CD4-positive, alpha-beta T cell treated with Interleukin-4 for 1 hour (primary cell): ENCODE data around the gene GLRX5.
"Not testable (repeated sequence)": the region's sequence is repeated elsewhere in the genome, so short reads cannot be mapped to it uniquely, and the experiment has no call there.

ENCODE experiments used
- DNase-seq, 2 donors: peaks; one replicate each; pipeline ENCODE4 v3.0.0-alpha.2; 2020 to 2022

Gene GLRX5

DNA sequence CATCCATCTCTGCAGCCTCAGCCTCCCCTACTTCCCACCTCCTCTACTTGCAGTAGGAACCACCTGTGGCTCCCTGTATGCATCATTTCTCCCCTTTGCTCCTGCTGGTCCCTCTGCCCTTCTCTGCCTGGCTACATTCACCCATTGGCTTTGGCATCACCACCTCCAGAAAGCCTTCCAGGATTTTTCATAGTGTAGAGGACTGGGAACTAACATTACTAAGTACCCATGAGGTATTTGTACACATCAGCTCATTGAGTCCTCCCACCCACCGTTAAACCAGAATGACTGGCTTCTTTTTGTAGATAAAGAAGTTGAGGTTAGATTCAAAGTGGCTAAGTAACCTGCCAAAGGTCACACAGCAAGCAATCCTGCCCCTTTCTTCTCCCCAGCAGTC, 35.5 kb upstream of the GLRX5 start:
- DNase-seq = no peak

DNA sequence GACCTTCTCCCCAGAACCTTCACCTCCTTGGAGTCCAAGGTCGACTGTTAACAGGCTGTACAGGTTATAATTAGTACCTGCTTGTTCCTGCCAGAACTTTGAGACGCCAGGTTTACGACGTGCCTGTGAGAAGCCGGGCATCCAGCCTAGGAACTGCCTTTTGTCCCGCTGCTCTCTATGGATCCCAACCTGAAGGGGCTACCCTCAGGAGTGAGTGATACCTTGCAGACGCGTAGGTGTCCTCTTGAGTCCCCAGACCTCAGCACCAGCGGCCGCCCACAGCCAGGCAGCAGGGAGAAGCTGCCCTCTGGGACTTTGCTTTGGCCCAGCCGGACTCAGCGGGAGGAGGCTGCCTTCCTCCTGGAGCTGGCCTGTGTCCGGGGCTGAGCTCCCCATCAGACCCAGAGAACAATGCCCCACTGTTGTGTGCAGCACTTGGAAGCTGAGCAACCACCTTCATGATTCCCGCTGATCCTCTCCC, 34.6 kb upstream of the GLRX5 start:
- DNase-seq = no peak

DNA sequence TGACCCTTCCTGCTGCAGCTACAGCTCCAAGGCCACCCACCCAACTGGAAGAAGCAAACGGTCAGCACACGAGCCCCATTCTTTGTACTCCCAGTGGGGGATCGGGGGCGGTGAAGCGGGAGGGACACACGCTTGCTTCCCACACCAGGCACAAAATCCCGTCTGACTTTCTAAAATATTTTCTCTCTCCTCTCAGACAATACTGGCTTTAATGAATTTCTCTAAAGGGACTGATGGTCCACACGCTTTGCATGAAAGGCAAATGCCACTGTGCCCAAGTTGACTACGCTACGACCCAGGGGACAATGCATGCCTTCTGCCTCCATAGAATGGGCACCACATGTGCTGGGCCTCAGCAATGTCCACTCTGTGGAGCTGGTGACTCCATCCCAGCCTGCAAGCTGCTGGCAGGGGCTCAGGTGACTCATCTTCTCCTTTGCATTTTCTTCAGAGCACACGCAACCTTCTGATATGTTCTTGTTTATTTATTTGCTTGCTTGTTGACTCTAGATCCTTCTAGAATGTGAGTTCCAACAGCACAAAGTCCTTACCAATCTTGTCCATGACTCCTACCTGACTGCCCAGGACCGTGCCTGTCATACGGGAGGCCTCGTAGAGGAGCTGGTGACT, 34.0 kb upstream of the GLRX5 start:
- no peak for DNase-seq

DNA sequence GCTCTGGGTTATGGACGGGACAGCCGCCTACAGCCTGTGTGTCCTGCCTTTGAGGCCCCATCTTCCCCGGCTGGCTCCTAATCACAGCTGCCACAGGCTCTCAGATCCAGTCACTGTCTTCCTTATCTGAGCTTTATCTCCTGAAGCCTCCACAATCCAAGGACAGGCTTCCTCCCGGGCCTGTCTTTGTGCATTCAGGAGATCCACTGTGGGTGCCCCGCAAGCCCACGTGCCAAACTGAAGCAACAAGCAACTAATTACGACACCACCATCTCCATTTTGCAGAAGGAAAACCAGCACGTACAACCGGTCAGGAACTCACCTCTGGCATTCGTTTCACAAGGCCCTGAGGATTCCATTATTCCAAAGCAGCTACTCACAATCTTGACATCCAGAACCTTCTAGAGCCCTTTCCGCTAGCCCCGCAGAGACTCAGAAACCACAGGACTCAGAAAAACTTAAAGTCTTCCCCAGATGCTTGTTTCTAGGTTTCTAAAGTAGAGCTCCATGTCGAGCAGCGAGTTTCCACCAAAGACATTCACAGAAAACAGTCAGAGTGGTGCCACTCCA, 32.4 kb upstream of the GLRX5 start:
- no peak for DNase-seq

DNA sequence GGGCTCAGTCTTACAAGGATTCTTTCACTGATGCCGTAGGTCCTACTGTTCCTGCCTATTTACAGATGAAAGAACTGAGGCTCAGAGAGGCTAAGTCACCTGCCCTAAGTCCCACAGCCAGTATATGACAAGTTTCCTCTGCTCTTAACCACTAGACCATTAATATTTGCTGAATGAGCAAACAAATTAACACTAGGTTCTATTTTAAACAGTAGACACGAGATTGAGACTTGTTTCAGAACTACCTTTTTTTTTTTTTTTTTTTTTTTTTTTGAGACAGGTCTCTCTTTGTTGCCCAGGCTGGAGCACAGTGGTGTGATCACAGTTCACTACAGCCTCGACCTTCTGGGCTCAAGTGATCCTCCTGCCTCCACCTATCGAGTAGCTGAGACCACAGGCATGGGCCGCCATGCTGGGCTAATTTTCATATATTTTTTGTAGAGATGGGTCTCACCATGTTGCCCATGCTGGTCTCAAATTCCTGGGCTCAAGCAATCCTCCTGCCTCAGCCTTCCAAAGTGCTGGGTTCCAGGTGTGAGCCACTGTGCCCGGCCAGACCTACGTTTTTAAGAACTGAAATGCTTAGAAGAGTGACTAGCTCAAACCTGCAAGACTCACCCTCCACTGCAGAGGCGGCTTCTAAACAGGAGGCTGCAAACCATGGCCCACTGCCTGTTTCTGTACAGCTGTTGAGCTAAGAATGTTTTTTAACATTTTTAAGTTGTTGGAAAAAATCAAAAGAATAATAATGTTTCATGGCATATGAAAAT, 31.3 kb upstream of the GLRX5 start:
- DNase-seq = no peak

DNA sequence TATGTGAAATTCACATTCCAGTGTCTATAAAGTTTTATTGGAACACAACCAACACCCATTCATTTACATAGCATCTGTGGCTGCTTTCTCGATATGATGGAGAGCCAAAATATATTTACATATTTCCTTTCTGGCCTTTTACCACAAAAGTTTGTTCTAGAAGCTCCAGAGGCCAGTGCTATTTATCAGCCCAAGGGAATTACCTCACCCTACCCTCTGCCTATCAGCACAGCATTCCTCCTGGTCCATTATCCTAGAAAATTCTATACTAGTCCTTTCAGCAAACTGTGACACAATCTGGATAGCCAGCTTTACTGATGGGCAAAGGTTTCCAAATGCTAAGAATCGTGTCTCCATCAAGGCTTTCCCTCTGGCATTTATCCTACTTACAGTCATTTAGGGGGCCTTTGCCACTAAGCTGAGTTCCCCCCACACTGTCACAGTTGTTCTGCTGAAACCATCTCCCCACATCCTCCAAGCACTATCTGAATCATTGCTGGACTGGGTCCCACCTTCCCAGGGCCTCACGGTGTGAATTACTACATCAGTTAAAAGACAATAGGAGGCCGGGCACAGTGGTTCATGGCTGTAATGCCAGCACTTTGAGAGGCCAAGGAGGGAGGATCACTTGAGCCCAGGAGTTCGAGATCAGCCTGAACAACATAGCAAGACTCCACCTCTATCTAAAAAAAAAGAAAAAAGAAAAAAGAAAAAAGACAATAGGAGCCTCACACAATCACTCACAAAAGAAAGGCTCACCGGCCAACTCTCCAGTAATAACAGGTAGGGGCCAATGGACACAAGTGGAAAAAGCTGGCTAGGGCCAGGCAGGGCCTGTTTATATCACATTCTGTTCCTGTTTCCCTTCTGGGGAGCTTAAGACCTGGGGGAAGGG, 30.5 kb upstream of the GLRX5 start:
- DNase-seq = no peak

DNA sequence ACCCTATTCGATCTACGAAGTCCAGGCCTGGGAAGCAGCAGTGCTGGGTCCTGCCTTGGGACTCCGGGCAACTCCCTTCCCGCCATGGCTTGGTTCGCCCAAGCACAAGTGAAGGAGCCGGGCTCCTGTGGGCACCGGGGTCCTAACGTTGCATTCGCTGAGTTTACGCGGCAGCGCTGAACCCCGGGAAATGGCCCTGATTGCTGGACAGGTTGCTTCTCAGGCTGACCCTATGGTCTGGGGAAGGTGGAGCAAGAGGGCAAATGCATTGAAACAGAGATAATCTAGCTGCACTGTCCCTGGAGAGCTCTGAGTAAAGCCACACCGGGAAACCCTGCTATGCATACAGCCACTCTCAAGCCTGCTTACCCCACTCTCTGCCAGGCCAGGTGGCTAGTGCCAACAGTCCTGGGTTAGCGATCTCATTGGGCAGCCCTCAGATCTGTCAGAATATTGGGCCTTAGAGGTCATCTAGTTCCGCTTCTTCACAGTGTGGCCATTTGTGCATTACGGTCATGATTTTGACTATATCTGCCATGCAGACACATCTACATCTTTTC, 29.7 kb upstream of the GLRX5 start:
- DNase-seq = no peak

DNA sequence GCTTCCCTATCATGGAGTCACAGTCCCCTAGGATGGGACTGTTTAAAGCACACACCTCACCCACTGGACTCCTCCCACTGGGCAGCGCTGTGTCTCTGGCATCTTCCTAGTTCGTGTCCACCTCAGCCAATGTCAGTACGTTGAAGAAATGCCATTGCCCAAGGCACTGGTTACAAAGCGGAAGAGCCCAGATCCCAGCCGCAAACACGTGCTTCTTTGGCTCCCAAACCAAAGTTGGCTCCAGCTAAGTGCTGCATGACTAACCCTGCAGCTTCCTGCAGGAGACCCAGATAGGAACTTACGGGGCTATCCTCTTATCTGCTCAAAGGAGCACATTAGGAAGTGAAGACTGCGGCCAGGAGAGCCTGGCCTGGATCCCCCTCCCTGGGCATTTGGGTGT, 27.7 kb upstream of the GLRX5 start:
- peak in 1 of 2 donors; percentile 48 for DNase-seq

DNA sequence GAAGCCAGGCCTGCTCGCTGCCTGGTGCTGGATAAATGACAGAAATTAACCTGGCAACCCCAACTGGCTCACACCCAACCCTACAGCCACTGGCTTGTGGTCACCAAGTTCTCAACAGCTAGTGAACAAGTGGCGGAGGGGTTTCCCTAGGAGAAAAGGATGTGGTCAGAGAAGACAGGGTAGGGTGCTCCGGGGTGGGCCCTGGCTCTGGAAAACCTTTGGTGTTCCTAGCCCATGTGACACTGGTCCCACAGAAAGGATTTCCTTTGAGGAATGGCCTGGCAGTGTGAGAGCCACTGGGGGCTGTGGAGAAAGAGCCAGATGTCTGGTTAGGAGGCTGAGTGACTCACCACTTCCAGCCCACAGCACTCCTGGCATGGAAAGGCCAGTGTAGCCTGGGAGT, 27.1 kb upstream of the GLRX5 start:
- DNase-seq = peak in 1 of 2 donors; percentile 44

DNA sequence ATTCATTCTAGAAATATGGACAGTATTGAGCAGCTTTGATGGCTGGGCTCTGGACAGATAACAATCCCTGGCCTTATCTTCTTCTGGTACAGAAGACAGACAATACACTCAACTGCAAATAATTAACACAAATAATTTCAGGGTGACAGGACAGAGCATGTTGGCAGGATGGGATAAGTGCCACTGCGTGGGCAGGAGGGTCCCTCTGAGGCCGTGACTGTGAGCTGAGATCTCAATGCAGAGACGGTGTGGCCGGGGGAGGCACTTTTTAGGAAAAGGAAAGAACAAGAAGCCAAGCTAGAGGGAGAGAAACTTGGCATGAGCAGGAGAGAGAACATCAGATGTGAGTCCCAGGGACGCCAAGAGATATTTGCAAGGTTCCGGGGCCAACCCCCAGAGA, 26.5 kb upstream of the GLRX5 start:
- no peak for DNase-seq

DNA sequence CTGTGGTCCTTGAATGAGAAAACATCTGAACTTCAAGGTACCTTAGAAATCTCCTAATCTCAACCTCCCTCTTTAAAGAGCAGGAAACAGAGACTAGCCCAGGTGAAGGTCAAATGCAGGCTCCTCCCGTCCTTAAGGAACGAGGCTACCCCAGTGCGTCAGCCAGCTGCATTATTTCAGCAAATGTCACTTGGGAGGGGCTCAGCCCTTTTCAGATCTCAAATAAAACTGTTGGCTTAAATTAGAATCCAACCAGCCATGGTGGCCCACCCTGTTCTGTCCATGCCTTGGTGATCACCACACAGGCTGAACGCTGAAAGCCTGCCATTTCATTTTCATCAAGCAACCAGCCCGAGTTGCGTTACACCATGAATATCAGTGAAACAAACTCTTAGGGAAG, 25.4 kb upstream of the GLRX5 start:
- DNase-seq = no peak

DNA sequence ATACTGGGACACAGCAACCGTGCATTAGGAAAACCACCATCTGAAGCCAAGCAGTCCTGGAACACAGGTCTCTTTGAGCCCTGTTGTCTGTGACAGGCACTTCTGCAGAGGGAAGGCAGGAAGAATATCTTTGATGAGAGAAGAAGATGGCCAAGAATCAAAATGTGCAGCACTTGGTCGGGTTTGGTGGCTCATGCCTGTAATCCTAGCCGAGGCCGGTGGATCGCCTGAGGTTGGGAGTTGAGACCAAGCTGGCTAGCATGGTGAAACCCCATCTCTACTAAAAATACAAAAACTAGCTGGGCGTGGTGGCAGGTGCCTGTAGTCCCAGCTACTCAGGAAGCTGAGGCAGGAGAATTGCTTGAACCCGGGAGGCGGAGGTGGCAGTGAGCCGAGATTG, 24.5 kb upstream of the GLRX5 start:
- DNase-seq = not testable (repeated sequence)

DNA sequence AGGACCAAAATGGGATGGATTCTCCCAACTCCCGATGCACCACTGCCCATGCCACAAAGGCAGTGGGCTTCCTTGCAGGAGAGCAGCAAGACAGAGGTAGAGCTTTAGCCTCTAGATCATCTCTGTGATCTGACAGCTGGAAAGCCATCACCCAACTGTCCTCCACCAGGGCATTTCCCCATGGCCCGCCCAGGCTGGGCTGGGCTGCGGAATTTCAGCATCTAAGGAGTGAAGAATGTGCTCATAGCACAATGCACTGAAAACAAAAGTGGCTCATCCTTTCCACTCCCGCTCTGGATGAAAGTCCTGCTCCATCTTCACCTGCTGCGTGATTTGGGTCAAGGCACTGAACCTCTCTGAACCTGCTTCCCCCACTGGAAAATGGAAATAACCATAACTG, 24.0 kb upstream of the GLRX5 start:
- no peak for DNase-seq

DNA sequence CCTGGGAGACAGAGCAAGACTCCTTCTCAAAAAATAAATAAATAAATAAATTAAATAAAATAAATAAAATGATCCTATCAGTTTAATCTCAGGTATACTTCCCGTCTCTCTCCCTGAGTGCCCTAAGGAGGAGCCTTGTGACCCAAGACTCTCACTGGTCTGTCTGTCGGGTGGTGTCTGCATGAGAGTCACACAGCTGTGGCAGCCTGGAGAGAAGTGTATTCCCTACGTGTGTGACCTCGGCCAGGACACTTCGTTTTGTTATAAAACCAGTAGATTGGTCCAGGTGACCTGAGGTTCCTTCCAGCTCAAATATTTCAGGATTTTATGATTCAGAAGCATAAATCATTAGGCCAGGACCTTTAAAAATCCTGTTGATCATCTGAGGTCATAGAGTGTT, 23.2 kb upstream of the GLRX5 start:
- DNase-seq = no peak

DNA sequence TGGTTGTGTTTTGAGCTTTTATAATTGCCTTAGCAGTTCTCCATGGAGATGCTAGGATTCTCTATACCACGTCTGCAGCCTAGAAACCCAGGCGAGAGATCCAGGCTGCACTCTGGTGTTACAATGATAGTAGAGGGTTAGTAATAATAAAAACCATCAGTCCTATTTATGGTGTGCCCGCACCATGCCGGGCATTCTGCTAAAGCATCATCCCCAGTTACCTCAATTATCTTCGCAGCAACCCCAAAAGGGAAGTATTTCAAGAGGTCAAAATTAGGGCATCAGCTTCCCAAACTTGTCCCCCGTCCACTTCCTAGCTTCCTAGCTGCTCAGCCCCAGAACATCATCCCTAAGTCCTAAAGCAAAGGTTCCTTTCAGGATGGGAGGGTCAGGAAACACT, 21.6 kb upstream of the GLRX5 start:
- DNase-seq = no peak

DNA sequence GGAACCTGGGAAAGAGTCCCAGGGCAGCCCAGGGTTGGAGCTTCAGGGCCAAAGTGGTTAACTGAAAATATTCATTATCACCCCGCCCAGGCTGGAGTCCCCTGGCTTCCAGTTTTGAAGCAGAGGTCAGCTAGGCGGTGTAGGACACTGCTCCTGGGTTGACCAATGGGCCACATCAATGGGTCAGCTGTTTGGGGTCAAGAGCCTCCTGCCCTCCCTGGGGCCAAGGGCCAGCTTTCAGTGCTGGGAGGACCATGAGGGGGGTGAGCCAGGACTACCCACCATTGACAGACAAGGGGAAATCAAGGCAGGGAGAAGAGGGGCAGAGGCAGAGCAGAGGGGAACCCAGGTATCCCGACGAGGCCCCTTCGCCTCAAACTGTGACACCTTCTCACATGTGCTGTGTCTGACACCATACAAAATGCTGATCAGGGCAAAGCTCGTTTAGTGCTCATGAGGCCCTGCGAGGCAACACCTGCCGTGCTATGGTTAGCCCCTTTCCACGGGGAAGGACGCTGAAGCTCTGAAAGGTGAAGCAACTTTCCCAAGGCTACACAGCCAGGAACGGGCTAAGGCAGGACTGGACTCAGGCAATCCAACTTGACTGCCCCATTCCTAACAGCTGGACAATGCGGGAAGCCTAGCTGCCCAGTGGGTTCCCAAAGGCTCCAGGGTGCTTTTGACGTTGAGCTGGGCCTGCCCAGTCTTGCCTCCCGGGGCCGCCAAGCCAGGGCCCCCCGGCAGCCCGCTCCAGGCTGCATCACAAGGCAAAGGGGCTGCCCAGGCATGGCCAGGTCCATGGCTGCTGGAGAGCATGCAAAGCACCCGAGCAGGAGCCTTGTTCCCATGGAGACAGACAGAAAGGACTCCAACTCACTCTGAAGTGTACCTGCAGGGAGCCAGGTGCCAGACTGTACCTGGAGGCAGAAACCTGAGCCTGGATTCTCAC, 20.4 kb upstream of the GLRX5 start:
- DNase-seq = no peak

DNA sequence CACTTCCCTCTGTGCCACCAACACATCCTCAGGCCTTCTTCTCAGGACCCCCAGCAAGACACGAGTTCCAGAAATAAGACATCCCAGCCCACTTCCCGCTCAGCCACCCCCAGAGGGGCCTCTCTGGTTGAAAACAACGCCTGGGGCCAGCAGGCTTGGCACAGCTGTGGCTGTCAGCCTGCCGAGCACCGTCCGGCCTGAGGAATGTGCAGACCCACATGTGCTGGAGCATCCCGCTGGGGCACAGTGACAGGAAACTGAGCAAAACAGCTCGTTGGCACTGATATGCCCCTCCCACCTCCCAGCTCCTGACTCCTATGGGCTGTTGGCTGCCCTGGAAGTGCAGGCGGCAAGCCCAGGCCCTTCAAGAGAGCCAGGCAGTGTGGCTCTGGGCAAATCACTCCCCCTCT, 19.8 kb upstream of the GLRX5 start:
- DNase-seq = no peak

DNA sequence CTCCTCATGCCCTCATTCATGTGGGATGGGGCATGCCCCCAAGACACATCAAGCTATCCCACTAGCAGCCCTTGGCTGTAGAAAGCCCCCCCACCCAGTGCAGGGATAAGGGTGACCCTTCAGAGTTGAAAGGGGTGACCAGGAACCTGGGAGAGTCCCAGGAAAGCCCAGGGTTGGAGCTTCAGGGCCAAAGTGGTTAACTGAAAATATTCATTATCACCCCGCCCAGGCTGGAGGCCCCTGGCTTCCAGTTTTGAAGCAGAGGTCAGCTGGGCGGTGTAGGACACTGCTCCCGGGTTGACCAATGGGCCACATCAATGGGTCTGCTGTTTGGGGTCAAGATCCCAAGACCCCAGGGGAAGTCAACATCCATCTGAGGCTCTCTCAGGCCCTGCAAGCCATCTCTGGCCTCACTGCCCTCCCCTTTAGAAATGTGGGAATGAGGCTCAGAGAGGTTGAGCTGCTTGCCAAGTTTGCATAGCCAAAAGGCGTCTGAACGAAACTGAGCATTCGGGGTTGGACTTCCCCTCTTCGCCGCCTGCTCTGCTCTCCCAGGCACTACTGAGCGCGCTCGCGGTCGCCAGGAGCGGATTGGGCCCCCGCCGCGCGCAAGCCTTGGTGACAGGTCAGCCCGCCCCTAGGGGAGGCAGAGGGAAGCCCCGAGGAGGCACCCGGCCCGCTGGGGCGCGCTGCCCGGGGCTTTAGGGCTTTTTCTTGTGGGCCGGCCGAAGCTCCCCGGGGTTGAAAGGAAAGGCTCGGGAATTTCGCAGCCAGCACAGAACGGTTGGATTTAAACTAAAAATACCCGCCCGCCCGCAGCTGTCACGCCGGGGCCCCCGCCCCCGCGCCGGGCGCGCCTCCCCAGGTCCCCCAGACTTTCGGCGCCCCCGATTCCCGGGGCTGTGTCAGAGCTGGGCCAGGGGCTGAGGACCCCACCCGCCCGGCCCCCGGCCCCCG, 19.0 kb upstream of the GLRX5 start:
- DNase-seq = peak; percentile 83 to 84

DNA sequence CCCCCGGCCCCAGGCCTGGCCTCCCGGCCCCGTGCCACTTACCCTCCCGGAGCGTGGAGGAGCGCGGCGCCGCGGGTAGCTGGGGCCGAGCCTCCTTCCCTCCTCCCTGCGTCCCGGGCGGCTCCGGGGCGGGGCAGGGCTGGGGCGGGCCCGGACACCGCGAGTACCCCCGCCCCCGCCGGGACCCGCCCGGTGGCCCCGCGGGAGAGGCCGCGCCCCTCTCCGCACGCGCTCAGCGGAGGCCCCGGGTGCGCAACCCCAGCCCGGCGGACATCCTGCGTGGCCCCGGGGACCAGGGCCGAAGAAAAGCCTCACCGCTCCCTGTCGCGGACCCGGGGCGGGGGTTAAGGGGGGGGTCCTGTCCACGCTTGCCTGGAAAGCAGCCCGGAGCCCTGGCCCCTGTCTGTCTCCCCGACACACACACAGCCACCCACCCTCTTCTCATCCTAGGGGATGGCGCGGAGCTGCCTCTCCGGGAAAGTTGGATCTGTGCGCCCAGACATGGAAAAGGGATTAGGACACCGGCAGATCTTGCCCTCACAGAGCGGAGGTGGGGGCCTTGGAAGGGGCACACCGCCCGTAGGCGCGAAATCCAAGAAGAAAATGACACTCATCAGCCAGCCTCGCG, 18.2 kb upstream of the GLRX5 start, which contains the start of gene SYNE3:
TSS of gene SYNE3 (minus strand) at position 97 of the 628 bp plus-strand sequence. CDS start 40,829 bp downstream, outside the sequence.
- DNase-seq = peak; percentile 45 to 64
